ENCODE measurements around the gene MATN4.

Gene MATN4

GRCh38 chr20:45293041-45294002 is 14.8 kb downstream of the MATN4 start:
- DNase-seq (ENCODE audit: insufficient read length, low spot score) (peak; percentile 99), FAIRE-seq (peak; percentile 20)

DNA sequence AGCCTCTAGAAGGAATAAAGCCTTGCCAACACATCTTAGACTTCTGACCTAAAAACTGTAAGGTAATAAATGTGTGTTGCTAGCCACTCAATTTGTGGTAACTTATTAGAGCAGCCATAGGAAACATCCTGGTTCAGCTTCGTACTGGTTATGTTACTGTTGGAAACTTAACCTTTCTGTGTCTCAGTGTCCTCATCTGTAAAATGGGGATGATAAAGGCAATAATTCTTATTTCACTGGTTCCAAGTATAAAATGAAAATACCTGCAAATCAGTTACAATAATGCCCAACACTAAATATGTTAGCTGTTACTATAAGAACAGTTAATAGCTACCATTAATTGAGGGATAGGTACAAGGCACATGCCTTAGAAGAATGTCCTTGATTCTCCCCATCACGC is 15.8 kb downstream of the MATN4 start:
- peak; percentile 79 for FAIRE-seq

GRCh38 chr20:45291526-45291925 is 16.6 kb downstream of the MATN4 start:
- peak; percentile 20 for FAIRE-seq
- no peak for DNase-seq (ENCODE audit: insufficient read length, low spot score)

More for the DNA sequence above, 15.8 kb downstream of the MATN4 start:
- no peak for DNase-seq (ENCODE audit: insufficient read length, low spot score)

DNA sequence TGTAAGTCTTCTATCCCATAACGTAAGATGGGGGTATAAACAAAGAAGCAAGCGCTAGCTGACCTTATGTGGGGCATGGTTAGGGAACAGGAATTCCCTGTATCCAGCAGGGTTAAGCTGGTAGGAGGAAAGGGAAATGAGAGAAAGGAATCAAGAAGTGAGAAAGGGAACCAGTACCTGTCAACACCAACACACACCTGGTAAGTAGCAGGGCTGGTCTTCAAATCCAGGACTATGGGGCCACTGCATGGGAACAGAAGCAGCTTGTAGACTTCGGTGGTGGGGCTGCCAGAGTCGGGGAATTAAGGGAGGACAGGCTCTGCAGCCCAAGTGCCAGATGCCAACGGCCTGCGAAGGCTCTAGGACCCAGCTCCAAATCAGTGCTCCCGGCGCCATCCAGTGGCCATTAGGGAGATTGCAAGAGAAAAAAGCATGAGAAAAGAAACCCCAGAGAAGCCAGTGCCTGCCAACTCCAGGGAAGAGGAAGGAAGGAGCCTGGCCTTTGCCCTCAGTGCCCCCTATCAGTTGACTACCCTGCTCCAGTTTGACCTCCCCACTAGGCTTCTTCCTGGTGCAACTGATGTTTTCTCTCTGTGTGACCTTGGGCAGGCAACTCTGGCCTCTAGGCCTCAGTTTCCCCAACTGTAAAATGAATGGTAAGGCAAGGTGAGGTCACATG is 17.3 kb downstream of the MATN4 start:
- peak; percentile 95 for FAIRE-seq
- DNase-seq (ENCODE audit: insufficient read length, low spot score), result peak; percentile 96

- peak; percentile 52 for FAIRE-seq
- no peak for DNase-seq (ENCODE audit: insufficient read length, low spot score)
Measured at GRCh38 chr20:45289942-45290676, 18.0 kb downstream of the MATN4 start.

- FAIRE-seq, result peak; percentile 55
Measured at GRCh38 chr20:45288860-45289259, 19.2 kb downstream of the MATN4 start.

GRCh38 chr20:45288376-45288775 is 19.7 kb downstream of the MATN4 start:
- DNase-seq (ENCODE audit: insufficient read length, low spot score) (no peak), FAIRE-seq (no peak)

More at GRCh38 chr20:45288860-45289259, 19.2 kb downstream of the MATN4 start:
- no peak for DNase-seq (ENCODE audit: insufficient read length, low spot score)

GRCh38 chr20:45283551-45284057 is 24.5 kb downstream of the MATN4 start:
- FAIRE-seq (peak; percentile 44), DNase-seq (ENCODE audit: insufficient read length, low spot score) (no peak)

DNA sequence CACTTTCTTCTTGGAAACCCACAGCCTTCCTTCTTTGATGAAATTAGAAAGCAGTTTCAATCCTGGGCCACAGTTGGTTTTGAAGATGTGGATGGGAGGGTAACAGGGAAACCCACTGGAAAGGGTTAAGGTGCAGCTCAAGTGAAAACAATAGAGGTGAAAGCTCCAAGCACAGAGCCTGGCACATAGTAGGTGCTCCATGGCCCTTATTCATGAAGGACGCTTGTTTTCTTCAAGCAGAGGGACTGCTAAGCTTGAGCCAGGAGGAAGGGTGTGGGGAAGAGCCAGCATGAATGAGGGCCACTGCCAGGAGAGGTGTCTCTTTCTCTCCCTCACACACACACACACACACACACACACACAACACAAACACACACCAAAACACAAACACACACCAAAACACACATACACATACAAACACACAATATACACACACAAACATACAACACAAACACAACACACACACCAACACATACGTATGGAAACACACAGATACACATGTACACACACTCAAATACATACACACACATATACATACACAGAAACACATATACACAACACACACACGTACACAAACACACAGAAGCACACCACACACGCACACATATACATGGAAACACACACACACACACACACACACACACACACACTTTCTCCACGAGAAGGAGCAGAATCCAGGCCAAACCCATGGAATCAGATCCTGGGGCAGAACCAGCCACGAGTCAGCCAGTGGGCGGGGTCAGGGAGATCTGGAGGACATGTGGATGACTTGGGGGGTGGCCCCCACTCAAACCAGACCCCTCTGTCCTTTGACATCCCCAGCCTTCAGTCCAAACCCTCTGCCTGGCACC is 25.2 kb downstream of the MATN4 start:
- DNase-seq (ENCODE audit: insufficient read length, low spot score) (no peak), FAIRE-seq (peak; percentile 100)

- FAIRE-seq (no peak), DNase-seq (ENCODE audit: insufficient read length, low spot score) (no peak)
Measured at GRCh38 chr20:45279992-45280391, 28.1 kb downstream of the MATN4 start.

DNA sequence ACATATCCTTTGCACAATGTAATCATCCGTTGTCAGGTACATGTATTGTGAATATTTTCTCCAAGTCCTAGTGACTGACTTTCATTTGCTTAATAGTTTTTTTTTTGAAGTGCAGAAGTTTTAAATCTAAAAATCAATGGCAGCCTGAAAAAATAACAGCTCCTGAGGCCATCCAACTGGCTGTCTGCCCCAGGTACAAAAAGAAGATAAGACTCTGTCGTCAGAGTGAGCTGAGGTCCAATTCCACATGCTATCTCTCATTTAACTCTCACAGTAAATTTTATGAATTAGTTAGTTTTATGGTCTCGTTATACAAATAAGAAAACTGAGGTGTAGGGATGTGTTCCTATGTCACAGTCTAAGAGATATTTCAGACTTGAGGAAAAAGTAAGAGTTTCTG is 32.8 kb downstream of the MATN4 start:
- FAIRE-seq (peak; percentile 52), DNase-seq (ENCODE audit: insufficient read length, low spot score) (no peak)

DNA sequence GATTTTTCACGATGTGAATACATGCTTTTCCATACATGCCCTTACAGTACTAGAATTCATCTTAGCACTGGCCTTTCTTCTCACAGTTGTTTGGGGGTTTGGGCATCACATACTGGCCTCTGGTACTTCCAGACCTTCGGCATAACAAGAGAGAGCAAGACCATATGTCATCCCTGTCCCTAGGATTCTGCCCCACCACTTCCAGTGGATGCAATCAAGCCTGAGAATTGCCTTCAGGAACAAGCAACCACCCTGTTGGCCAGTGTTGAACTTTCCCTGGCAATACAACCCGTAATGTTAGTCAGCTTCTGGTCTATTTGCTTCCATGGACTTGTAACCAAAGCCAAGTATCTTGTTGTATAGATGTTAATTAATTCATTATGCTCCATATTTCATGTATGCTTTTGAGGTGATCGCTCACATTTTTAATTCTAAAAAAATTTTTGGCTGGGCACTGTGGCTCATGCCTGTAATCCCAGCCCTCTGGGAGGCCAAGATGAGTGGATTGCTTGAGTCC is 38.3 kb downstream of the MATN4 start:
- peak; percentile 81 for FAIRE-seq

DNA sequence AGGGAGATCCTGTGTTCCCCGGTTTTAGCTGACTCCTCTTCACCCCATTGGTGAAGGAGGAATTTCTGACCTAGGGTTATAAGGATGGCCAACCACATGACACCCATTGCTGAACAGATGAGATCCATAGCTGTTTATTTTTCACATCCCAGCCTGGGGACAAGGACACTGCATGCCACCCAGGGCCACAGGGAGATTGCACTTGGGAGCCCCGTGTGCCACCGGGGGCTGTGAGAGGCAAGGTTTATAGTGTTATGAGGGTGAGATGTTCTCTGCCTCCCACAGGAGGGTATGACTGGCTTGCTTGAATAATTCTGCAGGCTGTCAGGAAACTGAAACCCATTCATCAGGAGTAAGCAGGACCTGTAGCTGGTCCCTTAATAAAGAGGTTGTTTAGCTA is 39.0 kb downstream of the MATN4 start:
- no peak for DNase-seq (ENCODE audit: insufficient read length, low spot score)
- FAIRE-seq, result no peak

More for the DNA sequence above, 38.3 kb downstream of the MATN4 start:
- no peak for DNase-seq (ENCODE audit: insufficient read length, low spot score)

- FAIRE-seq (peak; percentile 74), DNase-seq (ENCODE audit: insufficient read length, low spot score) (no peak)
Measured at GRCh38 chr20:45268531-45268930, 39.6 kb downstream of the MATN4 start.

- FAIRE-seq (no peak), DNase-seq (ENCODE audit: insufficient read length, low spot score) (no peak)
Measured at GRCh38 chr20:45266977-45267376, 41.1 kb downstream of the MATN4 start.

GRCh38 chr20:45263556-45264266 is 44.4 kb downstream of the MATN4 start:
- DNase-seq (ENCODE audit: insufficient read length, low spot score) (no peak), FAIRE-seq (no peak)

- no peak for DNase-seq (ENCODE audit: insufficient read length, low spot score)
- no peak for FAIRE-seq
Measured at GRCh38 chr20:45258664-45259063, 49.4 kb downstream of the MATN4 start.

DNA sequence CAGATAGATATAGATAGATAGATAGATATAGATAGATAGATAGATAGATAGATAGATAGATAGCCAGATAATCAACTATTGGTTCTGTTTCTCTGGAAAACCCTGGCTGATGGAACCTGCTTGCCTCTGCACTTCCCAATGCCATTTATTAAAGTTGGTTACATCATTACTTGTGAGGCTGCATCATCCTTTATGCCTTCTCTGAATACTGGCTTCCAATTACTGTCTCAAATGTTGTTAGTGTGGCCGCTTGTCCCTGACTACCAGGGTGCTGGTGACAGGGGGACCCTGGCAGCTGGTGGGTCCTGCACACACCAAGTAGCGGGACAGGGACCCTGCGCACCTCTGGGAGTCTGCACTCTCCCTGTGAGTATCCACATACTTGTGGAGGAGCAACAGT is 49.8 kb downstream of the MATN4 start:
- no peak for DNase-seq (ENCODE audit: insufficient read length, low spot score)
- peak; percentile 54 for FAIRE-seq

DNA sequence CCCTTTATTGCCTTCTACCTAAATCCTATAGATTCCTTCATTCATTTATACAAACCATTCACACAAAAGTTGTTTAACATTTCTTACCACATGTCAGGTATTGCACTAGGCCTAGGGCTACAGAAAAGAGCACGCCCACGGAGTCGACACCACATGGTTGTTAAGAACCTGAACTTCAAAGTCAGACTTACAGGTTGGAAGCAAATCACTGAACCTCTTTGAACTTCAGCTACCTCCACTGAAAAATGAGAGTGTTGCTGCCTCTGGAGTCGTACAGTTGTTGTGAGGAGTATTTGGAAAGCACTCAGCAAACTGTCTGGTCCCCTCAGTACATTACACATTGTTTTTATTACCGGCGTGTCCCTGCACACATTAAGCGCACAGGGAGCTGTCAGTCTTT is 50.4 kb downstream of the MATN4 start:
- FAIRE-seq (peak; percentile 42), DNase-seq (ENCODE audit: insufficient read length, low spot score) (no peak)
